GOT3 (cell line): ENCODE data around the gene BMX.

Experiments used
- DNase-seq: peaks from one replicate; lab custom pipeline; 2025; ENCODE audit warnings: mixed read lengths; lab: John Stamatoyannopoulos, UW

BMX gene

GRCh38 chrX:15500497-15500966, at the start of gene BMX:
TSS of gene BMX (plus strand) at chrX:15500807. CDS start at chrX:15508354, 7,547 bp downstream.
- no peak for DNase-seq

GRCh38 chrX:15451913-15452312, 48.7 kb upstream of the BMX start:
- no peak for DNase-seq

- no peak for DNase-seq
Observed at GRCh38 chrX:15464704-15465103, 35.9 kb upstream of the BMX start.

DNA sequence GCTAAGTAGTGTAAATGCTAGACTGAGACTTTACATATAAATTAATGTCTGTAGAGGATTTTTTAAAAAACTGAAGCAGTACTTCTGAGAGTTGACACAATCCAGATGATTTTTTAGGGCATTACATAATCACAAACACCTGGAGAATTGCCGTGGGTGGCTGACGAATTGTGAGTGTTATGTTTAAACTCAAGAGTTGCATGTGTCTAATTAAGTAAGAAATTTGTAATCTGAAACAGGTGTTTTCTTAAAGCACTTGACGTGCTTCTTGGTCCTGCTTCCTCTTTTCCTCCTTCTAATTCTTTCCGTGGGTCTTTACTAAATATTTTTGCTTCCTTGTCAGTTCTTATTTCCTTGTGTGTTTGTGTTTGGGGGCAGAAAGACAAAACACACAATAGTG, 35.3 kb upstream of the BMX start:
- no peak for DNase-seq

DNA sequence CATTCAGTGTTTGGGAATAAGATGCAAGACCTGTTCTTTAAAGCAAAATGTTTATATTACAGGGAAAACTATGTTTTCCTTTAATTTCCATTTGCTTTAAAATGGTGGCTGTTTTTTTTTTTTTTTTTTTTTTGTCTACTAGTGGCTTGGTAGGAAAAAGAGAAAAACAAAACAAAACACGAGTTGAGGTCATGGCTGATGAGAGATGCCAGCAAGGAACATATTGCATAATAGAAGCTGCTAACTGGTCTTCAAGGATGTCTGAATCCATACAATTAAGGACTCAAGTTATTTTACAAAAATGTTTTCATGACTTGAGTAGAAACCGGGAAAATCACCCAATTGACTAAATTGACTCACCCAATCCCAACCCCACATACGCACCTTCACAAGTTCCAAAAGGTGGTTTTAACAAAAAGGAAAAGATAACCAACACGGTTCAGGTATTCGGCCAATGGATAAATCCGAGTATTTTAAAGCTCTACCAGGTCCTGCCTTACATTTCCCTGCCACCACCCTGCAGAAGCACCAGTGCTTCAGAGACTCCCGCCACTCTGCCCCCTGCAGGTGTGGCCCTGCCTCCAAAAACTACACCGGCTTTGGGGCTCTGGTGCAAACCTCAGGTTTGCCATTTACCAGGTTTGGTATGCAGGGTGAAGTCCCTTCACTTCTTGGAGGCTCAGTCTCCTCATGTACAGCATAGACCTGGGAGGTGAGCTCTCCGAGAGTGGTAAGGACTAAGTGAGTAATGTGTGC, 34.5 kb upstream of the BMX start:
- DNase-seq: no peak

DNA sequence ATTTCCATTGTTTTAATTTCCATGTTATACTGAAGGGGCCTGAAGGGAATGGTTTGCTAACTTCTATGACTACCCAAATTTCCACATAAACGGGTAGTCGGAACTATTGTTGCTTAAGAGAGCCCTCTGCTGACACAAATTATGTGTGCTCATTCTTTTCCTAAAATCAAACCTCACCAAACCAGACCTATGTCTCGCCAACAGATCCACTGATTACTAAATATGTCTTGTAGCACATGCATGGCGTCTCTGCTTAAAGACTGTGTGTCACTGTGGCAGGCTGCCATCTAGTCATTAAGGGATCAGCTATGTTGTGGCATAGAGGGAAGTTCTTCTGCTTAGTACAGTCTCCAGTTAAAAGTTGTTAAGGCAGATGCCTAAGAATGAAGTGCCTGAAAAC, 32.6 kb upstream of the BMX start:
- no peak for DNase-seq

DNA sequence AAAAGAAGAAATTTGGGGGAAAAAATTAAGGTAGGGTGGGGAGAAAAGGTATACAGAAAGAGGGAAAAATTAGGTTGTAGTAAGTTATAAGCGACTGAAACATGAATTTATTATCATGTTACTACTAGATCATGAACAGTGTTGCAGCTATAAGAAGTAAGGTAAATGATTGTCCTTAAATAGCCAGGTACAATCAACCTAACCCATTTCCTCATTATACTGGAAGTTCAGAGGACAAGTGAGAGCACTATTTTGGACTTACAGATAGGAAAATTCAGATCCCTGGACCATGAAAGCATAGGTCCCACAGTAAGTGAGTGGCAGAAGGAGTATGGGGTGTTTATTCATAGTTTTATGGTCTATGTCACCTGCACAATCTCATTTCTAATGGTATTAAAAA, 31.0 kb upstream of the BMX start:
- no peak for DNase-seq

- DNase-seq: peak; percentile 56
Observed at GRCh38 chrX:15471028-15471427, 29.6 kb upstream of the BMX start.

GRCh38 chrX:15472531-15472930, 28.1 kb upstream of the BMX start:
- no peak for DNase-seq

DNA sequence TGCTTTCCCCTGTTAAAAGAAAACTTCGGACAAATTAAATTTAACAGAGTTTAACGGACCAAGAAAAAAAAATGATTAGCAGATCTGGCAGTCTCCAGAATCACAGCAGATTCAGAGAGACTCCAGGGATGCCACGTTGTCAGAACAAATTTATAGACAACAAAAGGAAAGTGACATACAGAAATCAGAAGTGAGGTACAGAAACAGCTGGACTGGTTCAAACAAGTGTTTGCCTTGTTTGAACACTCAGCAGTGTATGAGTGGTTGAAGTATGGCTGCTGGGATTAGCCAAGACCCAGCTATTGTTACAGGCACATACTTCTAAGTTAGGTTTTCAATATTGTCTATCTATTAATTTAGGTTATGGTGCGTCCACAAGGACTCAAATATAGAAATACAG, 26.6 kb upstream of the BMX start:
- DNase-seq: no peak

- no peak for DNase-seq
Observed at GRCh38 chrX:15475021-15475420, 25.6 kb upstream of the BMX start.

DNA sequence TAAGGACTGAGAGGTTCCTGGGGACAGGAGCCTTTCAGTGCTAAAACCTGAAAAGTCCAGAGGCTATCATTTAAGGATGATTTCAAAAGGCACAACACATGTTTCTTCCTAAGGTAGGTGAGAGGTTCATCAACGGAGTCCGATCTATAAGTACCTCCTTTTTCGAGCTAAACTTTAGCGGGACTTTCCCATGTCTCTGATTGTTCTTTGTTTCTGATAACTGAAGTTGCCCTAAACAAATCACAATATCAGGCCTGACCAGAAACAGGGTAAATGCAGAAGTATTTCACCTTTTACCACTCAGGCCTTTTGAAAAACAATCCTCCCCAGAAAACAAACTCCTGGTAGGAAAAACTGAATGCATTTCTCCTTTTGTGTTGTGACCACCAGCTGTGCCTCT, 25.1 kb upstream of the BMX start:
- no peak for DNase-seq

DNA sequence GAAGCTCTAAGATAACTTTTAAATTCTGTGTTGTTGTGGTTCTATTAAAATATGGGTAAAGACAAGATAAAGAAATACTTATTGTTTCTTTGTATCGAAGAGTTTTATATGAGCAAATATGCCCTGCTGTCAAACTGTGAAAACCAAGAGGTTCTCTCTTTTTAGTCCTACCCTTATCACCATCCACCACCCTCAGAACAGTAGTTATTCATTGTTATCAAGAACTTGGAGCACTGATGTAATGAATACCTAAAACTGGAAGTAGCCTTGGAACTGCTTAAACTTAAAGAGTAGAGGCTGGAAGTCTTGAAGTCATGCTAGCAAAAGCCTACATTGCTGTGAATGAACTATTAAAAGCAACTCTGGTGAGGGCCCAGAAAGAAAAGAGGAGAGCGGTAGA, 16.7 kb upstream of the BMX start:
- no peak for DNase-seq

DNA sequence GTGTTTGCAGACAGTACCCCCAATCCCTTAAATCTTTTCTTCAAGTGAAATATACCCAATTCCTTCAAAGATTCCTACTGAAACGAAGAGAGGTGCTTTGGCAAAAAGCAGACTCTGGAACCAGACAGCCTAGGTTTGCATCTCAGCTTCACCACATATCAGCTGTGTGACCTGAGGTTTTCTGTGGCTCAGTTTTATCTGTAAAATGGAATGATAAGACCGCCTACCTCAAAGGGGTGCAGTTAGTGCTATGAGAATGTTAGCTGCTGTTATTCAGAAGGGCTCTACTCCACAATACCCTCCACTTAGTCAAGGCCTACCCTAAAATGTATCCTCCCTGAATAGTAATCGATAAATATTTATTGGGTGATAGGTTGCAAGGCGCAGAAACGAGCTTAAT, 8.1 kb upstream of the BMX start:
- no peak for DNase-seq

DNA sequence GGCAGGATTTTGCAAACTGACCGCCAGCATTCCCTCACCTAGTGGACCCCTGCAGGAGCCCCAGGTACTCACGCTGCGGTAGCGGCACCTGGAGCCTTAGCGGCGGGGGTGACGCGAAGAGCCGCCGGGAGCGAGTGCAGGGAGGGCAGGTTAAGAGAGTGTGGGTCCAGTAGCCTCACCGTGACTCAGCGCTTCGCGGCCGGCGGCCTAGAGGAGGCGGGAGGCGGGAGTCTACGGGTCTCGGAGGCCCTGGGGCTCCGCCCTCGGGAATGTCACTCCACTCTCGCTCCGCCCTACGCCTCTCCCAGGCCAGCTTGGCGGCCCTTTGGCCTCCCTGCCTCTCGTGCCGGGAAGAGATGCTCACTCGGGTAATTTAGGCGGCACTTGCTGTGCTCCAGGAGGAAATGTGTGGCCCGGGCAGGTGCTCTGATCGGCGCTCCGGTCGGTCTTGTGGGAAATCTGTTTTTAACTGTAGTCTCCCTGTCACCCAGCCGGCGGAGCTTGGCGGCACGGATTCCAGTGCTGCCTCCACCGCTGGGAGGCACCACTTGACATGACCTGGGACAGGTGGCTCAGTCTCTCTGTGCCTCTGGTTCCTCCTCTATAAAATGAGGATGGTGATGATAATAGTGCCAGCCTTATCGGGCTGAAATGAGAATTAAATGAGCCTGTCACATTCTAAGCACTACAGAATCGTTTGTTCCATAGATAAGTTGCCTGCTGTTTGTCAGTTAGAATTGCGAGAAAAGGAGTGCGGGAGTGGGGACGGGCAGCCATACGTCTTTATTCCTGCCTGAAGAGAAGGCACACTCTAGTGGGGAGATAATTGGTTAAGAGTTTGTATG, 7.3 kb upstream of the BMX start, which contains the start of gene PIR:
PIR (minus strand) TSS at position 216 of the 845 bp plus-strand sequence. CDS start 2,076 bp downstream, outside the sequence.
- peak; percentile 94 for DNase-seq

GRCh38 chrX:15495801-15496200, 4.8 kb upstream of the BMX start:
- DNase-seq: no peak

- no peak for DNase-seq
Observed at GRCh38 chrX:15496824-15497223, 3.8 kb upstream of the BMX start.

DNA sequence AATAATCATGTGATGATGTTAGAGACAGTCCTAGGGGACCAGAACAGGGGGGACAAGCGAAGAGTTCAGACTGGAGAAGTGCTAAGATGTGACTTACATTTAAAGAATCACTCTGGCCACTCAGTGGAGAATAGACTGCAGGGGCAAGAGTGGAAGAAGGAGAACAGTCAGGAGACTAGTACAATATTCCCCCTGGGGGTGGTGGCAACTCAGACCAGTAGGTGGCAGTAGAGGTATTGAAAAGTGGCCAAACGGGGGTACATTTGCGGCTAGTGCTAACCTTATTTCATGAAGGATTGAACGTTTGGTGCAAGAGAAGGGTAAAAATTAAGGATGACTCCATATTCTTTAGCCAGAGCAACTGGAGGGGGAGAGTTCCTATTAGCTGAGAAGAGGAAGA, 2.7 kb upstream of the BMX start:
- DNase-seq: peak; percentile 44

DNA sequence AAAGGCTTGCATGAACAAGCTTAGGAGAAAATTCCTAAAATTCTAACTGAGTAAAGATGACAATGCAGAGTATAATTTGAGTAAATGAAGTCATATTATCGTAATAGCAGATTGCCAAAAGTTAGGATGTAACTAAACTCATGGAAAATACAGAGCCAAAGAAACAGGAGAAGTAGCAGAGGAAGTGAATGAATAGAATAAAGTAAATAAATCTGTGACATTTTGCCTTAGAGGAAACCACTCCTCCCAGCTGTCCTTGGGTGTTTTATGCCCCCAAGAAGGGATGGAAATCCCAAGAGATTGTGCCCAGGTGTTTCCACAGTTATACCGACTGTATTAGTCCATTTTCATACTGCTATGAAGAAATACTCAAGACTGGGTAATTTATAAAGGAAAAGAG, 1.9 kb upstream of the BMX start:
- no peak for DNase-seq

DNA sequence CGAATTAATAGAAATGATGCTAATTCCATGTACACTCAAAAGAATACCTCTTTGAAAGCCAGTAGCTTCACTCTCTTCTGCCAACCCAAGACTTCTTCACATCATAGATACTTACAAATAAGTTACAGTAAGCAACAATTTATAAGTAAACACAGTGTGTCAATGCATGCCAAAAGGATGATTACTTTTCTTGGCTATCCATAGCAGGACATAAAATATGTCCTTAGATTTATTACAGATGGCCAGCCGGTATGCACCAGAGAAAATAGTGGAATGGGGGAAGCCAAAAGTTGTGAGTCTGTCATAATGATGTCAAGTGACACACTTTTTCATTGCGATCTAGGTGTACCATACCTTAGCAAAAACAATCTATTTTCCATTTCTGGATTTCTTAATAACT, 631 bp upstream of the BMX start:
- DNase-seq: no peak

- DNase-seq: no peak
Observed at GRCh38 chrX:15501506-15501905, 899 bp downstream of the BMX start.

DNA sequence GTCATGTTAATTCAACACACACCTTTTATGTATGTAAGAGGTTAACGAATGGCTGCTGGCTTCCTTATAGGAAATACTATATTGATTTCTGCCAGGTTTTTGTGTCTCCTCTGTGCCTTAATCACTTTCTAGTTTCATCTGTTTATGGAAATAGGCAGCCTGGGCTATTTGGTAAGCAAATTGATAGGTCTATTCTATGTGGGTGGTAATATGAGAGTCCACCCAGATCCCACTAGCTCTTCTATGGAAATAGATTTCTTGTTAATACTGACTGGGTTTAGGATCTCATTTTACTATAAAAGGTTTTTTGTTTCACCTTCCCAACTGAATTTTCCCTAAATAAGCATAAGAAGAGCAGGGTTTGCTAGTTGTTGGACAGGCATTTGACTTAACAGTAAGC, 4.1 kb downstream of the BMX start:
- no peak for DNase-seq

GRCh38 chrX:15505101-15505500, 4.5 kb downstream of the BMX start:
- DNase-seq: no peak
